Measurements from ENCODE around the gene SERP2. TPM values are rescaled to one million over a fixed set of nuclear protein-coding genes. Genes with fewer than 3 reads are reported as not detected.
A peak's percentile ranks its signal among the peaks of the same experiment; 100 is the strongest.

The SERP2 gene
- total and polyA plus RNA-seq, 9 of the 15 experiments (the other 6 are each of a cell fraction or from before 2014, with no cell fraction given): 0.13 TPM; not detected in 8

DNA sequence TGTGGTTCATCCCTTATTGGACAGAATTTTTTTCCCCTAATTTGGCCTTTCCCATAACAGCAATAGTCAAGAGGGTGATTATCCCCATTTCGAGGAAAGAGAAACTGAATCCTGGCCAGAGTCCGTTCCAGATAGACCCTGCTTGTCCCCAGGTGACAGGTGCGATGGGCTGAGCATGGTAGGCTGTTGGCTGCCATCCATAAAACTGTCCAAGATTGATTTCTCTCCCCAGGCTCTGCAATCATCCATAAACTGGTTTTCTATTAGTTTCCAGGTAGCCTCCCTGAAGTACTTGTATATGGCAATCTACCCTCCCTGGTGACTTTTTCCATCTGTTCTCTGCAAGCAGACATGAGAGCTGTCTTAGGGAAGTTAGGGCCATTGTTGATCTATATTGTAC lies 25.4 kb downstream of the SERP2 start:
- Histone ChIP-seq H3K4me3 (no peak overlapping the region), H3K9me3 (replicated peaks; ENCODE audit: control insufficient read depth, insufficient read depth, low read depth, low read length) (no peaks in the 10 kb centered on the region), H3K4me1 (replicated peaks in 1 of 2; ENCODE audit: control insufficient read depth in 2 of 2, insufficient read depth in 2 of 2, low read length in 2 of 2) (peaks cover 19 to 34% of the 10 kb centered on the region in 2 experiments; a peak in 4 of 5 replicates), H2AFZ (ENCODE audit: low read depth, low read length) (peak overlapping the region; percentile 32; the same call in 1 of the 2 replicates), H3K27me3 (ENCODE audit: control insufficient read depth in 2 of 2, insufficient read depth in 2 of 2, low read length in 2 of 2) (no peaks in the 10 kb centered on the region), H3K79me2 (ENCODE audit: control insufficient read depth, insufficient read depth, low read length) (no peaks in the 10 kb centered on the region), H3K4me2 (ENCODE audit: insufficient read depth, low read length) (no peak overlapping the region), H3K9me1 (ENCODE audit: control insufficient read depth, insufficient read depth, low read length) (no peaks in the 10 kb centered on the region), H3K27ac (ENCODE audit: extremely low read depth, low read depth, low read length) (no peak overlapping the region), H4K20me1 (replicated peaks; ENCODE audit: control insufficient read depth, insufficient read depth, low read length) (no peaks in the 10 kb centered on the region), H3K36me3 (ENCODE audit: control insufficient read depth, insufficient read depth, low read length) (no peaks in the 10 kb centered on the region), H3K9ac (ENCODE audit: insufficient read depth in 1 of 2, low read depth in 2 of 2, low read length in 2 of 2) (no peak overlapping the region)
- POLR2A ChIA-PET: no interaction called here
- no peak for ATAC-seq
- 56% methylated on average over 3 of the region's 3 CpGs for WGBS (ENCODE audit: insufficient coverage, low coverage, missing lambda C conversion rate)
- in situ Hi-C loops (cut with MboI): no loop called here
- FAIRE-seq: no peak
- CTCF ChIA-PET (ENCODE audit: low intra/inter-chr PET ratio): no interaction called here
- DNase-seq (ENCODE audit: extremely low read depth in 1 of 4, low spot score in 3 of 4): no peak
- no TSS peak for BruUV-seq (replicated peaks)
- intact Hi-C loops (cut with micrococcal nuclease): no loop called here
- TF ChIP-seq MCM3 (IDR thresholded peaks at IDR 0.05) (no peak), ZNF445 (CRISPR knock-in tag; IDR thresholded peaks at IDR 0.05; ENCODE audit: low read depth) (no peak), PREB (CRISPR knock-in tag; IDR thresholded peaks at IDR 0.05) (no peak), ZEB2 (IDR thresholded peaks at IDR 0.05) (no peak), ZBTB9 (CRISPR knock-in tag; IDR thresholded peaks at IDR 0.05) (no peak), CCAR2 (IDR thresholded peaks at IDR 0.05; ENCODE audit: low read depth, low read length) (no peak), BACH1 (tag; IDR thresholded peaks at IDR 0.05) (no peak), ZBTB7A (IDR thresholded peaks at IDR 0.05; ENCODE audit: borderline replicate concordance, control insufficient read depth, low read depth, low read length) (no peak), ELF4 (CRISPR knock-in tag; IDR thresholded peaks at IDR 0.05) (no peak), ZBTB33 (CRISPR knock-in tag; IDR thresholded peaks at IDR 0.05) (no peak)
- TF ChIP-seq, protein P1, sequence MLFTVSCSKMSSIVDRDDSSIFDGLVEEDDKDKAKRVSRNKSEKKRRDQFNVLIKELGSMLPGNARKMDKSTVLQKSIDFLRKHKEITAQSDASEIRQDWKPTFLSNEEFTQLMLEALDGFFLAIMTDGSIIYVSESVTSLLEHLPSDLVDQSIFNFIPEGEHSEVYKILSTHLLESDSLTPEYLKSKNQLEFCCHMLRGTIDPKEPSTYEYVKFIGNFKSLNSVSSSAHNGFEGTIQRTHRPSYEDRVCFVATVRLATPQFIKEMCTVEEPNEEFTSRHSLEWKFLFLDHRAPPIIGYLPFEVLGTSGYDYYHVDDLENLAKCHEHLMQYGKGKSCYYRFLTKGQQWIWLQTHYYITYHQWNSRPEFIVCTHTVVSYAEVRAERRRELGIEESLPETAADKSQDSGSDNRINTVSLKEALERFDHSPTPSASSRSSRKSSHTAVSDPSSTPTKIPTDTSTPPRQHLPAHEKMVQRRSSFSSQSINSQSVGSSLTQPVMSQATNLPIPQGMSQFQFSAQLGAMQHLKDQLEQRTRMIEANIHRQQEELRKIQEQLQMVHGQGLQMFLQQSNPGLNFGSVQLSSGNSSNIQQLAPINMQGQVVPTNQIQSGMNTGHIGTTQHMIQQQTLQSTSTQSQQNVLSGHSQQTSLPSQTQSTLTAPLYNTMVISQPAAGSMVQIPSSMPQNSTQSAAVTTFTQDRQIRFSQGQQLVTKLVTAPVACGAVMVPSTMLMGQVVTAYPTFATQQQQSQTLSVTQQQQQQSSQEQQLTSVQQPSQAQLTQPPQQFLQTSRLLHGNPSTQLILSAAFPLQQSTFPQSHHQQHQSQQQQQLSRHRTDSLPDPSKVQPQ (CRISPR knock-in tag; IDR thresholded peaks at IDR 0.05; ENCODE audit: borderline replicate concordance): no peak
- TF ChIP-seq, protein P2, sequence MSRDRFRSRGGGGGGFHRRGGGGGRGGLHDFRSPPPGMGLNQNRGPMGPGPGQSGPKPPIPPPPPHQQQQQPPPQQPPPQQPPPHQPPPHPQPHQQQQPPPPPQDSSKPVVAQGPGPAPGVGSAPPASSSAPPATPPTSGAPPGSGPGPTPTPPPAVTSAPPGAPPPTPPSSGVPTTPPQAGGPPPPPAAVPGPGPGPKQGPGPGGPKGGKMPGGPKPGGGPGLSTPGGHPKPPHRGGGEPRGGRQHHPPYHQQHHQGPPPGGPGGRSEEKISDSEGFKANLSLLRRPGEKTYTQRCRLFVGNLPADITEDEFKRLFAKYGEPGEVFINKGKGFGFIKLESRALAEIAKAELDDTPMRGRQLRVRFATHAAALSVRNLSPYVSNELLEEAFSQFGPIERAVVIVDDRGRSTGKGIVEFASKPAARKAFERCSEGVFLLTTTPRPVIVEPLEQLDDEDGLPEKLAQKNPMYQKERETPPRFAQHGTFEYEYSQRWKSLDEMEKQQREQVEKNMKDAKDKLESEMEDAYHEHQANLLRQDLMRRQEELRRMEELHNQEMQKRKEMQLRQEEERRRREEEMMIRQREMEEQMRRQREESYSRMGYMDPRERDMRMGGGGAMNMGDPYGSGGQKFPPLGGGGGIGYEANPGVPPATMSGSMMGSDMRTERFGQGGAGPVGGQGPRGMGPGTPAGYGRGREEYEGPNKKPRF (IDR thresholded peaks at IDR 0.05; ENCODE audit: low read depth, low read length): no peak

All from K562 (cell line).